A673 (cell line): ENCODE data around the gene ITFG1.

Experiments used
- EZH2 ChIP-seq: fragments of 200-600 bp; sonication (generic); IDR thresholded peaks from 2 replicates; pipeline ENCODE4 v1.6.1; 2017; ENCODE audit warnings: borderline replicate concordance, low read depth, mild to moderate bottlenecking, mixed read lengths, antibody characterized with exemption, low read length; ENCODE audit not compliant: poor library complexity, severe bottlenecking
- TF ChIP-seq, protein P1 (sequence below): fragments of 300-800, 200-600 bp; sonication (generic); conservative IDR thresholded peaks from 2 replicates; pipeline ENCODE4 v1.5.1; 2017; ENCODE audit warnings: low read depth, mild to moderate bottlenecking, antibody characterized with exemption, low read length, moderate library complexity, mixed read lengths

DNA sequence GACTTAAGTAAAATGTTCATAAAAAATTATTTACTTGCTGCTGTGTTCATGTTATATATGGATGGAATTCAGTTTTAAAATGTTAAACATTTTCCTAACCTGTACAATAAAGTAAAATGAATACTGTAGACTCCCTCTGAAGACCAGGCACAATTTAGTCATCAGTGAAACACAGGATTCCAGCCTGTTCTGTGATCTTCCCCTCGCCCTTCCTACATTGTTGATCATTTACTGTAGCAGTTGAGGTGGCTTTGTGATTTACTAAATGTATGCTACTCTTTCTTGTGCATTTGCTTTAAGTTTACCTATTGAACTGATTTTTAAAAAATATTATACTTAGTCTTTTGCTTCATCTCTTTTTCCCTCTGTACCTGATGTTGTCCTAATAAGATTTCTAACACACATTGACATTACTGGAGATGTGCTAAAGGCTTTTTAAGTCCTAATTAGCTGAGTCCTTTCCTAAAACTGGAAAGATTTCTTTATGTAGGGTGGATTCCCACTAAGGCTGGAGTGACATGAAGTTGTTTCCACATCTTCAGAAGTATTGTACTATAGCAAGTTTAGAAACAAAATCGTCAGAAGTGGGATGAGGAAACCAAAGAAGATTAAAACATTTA is 38.3 kb upstream of the ITFG1 start:
- TF ChIP-seq EZH2, result no peak
- TF ChIP-seq, protein P1, sequence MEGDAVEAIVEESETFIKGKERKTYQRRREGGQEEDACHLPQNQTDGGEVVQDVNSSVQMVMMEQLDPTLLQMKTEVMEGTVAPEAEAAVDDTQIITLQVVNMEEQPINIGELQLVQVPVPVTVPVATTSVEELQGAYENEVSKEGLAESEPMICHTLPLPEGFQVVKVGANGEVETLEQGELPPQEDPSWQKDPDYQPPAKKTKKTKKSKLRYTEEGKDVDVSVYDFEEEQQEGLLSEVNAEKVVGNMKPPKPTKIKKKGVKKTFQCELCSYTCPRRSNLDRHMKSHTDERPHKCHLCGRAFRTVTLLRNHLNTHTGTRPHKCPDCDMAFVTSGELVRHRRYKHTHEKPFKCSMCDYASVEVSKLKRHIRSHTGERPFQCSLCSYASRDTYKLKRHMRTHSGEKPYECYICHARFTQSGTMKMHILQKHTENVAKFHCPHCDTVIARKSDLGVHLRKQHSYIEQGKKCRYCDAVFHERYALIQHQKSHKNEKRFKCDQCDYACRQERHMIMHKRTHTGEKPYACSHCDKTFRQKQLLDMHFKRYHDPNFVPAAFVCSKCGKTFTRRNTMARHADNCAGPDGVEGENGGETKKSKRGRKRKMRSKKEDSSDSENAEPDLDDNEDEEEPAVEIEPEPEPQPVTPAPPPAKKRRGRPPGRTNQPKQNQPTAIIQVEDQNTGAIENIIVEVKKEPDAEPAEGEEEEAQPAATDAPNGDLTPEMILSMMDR, result no peak
